HG02763 (cell line): ENCODE results near the gene P2RX3.

Experiments
- ATAC-seq: cut with Tn5 transposase; IDR thresholded peaks from one replicate; pipeline ENCODE4 v1.9.1; 2021; ENCODE audit warnings: mild to moderate bottlenecking, moderate library complexity; ENCODE audit not compliant: unreplicated experiment

P2RX3 gene

DNA sequence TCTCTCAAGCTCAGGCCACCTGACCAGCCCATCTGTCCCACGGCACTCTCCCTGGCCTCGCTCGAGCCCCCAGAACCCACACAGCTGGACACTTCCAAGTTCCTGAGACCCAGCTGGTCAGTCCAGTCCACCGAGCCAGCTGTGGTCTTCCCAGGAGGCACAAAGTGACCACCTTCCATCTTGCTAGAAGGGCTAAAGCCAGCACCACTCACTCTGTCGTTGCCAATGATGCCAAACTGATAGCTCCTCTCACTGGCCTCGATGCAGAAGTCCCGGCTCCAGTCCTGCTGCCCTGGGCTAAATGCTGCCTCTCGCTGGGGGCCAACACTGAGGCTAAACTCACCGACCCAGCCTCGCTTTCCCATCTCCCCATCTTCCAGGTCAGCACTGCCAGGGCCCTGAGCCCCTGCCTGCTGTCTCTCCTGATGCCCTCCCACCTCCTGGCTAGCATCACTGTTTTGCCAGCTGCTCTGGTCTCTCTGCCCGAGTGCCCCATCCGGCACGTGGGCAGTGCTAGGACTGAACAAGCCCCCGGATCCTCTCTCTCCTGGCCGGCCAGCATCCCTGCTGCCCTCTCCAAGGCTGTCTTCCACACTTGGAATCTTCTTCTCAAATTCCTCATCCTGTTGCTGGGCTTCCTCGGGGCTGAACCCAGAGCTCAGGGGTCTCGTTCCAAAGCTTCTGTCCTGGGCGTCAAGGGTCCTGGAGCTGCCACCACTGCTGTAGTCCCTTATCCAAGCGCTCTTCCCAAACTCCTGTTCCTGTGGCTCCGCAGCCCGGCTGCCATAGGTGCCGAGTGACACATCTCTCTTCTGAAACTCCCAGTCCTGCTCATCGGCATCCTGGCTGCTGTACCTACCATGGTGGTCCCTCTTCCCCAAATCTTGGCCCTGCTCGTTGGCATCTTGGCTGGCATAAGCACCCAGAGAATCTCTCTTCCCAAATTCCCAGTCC, 28.8 kb upstream of the P2RX3 start:
- ATAC-seq = no peak

- ATAC-seq = no peak
Observed at GRCh38 chr11:57310091-57310490, 28.1 kb upstream of the P2RX3 start.

DNA sequence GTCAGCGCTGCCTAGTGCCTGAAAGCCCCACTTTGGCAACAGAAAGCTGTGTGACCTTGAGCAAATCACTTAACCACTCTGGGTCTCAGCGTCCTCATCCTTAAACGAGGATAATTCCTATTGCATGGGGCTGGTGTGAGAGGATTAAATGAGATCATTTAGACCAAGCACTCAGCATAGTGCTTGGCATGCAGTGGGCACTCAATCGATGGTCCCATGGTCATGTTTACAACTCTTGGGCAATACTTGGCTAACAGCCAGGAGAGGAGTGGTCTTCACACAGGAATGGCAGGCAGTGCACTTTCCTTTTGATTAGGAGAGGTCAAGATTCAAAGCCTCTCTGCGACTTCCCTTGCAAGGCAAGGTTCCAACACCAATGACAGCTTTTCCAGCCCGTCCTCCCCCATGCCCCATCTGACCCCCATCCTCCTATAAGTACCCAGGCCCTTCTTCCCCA, 27.5 kb upstream of the P2RX3 start:
- no peak for ATAC-seq

GRCh38 chr11:57311109-57311936, 26.8 kb upstream of the P2RX3 start:
- ATAC-seq = peak; percentile 97

GRCh38 chr11:57312511-57313021, 25.6 kb upstream of the P2RX3 start:
- no peak for ATAC-seq

DNA sequence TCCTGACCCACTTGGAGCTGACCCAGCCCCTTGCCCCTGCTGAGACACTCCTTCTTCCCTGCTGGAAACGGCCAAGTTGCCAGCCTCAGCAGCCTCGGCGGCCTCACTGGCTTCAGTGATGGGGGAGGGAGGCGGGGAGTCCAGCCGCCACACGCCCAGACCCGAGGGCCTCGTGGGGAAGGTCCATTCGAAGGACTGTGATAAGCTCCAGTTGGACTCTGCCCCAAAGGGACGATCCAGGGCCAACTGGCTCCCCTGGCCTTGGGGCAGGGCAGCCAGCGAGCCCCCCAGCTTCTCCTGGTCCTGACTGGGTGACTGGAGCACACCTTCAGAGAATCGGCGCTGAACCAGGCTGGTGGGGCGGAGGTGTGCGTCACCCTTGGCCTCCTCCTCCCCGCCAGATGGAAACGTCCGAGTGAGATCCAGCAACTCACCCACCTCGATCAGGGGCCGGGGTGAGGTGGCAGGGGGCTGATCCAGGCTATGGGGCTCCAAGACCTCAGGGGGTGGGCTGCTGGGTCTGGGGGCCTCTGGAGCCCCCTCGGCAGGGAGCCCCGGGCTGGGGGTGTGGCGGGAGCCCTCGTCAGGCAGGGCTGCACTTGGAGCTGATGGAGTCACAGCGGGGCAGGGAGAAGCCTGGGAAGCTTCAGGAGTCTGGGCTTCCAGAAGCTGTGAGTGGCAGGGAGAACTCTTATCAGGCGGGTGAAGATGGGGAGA, 24.9 kb upstream of the P2RX3 start:
- no peak for ATAC-seq

DNA sequence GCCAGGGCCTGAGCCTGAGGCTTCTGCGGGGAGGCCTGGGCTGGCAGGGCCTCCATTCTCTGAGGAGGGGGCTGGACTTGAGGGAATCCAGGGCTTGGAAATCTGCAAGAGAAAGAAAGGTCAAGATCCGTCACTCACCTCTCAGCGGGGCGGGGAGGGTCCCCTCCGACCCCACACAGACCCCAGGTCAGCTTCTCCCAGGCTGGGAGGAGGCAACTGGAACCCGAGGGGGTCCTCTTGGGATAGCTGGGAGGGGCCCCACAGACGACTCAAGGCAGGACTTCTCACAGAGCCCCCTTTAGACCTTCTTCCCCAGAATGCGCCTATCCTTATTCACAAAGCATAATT, 24.4 kb upstream of the P2RX3 start:
- ATAC-seq = no peak

DNA sequence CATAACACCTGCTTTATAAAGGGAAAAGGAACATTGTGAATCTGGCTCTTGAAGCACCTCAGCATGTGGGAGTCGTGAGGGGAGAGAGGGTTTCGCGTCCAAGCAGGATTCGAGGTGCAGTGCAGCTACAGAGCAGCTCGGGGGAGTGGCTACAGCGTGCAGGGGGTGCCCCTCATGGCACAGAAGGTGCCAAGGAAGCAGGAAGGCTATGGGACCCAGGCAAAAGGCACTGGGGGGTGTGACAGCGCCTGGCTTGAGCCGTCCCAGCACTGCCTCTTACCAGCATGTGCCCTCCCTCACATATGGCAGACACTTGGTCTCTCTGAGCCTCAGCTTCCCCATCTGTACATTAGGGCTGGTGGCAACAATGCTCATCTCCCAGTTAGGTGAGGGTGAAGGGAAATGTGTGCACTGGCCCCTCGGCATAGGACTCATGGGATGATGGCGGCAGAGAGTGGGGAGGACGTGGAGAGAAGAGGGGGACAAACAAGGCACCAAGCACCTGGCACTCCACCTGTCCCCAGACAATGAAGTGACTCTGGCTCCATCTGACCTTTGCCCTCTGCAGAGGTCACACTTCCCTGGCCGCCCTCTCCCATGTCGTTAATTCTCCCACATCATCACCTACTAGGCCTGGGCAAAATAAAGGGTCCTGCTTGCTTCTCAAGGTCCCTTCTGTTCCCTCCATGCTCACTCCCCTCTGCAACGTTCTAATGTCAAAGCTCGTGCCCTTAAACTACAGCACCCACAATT, 23.8 kb upstream of the P2RX3 start:
- ATAC-seq = no peak

- no peak for ATAC-seq
Observed at GRCh38 chr11:57315491-57315890, 22.7 kb upstream of the P2RX3 start.

- ATAC-seq = no peak
Observed at GRCh38 chr11:57316017-57316416, 22.1 kb upstream of the P2RX3 start.

GRCh38 chr11:57318178-57318577, 20.0 kb upstream of the P2RX3 start:
- ATAC-seq = no peak

GRCh38 chr11:57320067-57320718, 18.0 kb upstream of the P2RX3 start:
- no peak for ATAC-seq

GRCh38 chr11:57320719-57321387, 17.3 kb upstream of the P2RX3 start:
- no peak for ATAC-seq

GRCh38 chr11:57321388-57322255, 16.5 kb upstream of the P2RX3 start:
- no peak for ATAC-seq

DNA sequence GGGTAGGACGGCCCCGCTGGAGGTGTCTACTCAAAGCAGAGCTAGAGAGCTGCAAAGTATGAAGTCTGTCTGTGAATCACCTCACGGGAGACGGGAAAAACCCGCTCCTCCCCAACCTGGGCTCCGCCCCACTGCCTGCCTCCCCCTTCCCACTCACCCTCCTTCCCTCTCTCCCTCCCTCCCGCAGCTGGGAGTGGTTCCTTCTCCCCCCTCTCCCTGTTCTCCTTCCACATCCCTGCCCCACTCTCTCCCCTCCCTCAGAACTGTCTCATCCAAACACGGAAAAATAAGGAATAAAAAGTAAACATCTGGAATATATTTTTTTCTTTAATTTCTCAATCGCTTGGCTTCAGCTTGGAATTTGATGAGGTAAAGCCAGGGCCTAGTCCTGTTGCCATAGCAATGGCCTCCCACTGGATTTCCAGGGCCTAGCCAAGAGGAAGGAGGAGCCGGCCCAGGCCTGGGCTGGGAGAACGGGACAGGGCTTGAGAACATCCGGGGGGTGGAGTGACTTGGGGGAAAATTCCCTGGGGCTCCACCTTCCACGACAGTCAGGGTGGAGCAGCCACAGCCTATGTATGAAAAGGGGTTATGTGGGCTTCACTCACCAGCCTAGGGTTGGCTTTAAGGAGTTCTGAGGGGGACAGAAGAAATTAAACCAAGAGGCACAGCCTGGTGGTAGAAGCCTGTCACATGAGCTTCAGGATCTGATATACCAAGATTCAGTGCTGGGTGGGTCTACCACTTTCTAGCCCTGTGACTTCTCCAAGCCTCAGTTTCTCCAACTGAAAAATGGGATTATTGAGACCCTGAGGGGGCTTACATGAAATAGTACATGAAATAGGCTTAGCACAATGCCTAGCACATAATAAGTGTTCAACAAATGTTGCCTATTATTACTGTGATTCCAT, 15.6 kb upstream of the P2RX3 start:
- no peak for ATAC-seq

DNA sequence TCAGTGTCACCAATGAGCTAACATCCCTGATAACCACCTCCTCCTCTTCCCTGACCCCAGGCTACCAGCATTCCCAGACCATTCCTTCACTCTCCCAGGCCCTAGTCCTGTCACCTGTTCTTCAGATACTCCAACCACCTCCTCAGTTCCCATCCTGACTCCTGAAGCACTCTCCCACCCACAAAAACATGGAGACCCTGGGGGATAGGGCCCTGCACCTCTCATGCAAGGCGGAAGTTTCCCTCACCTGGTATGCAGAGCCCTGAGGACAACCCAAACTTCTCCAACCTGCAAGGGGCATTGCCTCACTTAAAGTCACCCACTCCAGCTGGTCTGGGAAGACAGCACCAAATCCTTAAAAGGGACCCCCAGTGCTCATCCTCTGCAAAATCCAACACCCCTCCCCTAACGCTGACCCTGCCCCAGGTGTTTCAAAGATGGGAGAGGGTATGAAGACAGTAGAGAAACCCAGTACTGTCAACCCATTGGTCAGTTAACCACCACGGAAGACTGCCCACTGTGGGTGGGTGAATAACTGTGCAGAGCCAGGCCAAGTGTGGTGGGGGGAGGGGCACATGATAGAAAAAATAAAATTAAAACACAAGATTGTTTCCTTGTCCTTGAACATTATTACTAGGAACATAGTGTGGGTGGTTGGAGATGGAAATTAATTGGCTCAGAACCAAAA, 14.8 kb upstream of the P2RX3 start:
- no peak for ATAC-seq

GRCh38 chr11:57323855-57324153, 14.3 kb upstream of the P2RX3 start:
- ATAC-seq = no peak
